ENCODE measurements around the gene KRT80. TPM values are rescaled to one million over a fixed set of nuclear protein-coding genes. Genes with fewer than 3 reads are reported as not detected.

The KRT80 gene
- total and polyA plus RNA-seq, 2 of the 13 experiments (the other 11 are each of a cell fraction or from before 2014, with no cell fraction given), result 0.27 to 0.53 TPM

DNA sequence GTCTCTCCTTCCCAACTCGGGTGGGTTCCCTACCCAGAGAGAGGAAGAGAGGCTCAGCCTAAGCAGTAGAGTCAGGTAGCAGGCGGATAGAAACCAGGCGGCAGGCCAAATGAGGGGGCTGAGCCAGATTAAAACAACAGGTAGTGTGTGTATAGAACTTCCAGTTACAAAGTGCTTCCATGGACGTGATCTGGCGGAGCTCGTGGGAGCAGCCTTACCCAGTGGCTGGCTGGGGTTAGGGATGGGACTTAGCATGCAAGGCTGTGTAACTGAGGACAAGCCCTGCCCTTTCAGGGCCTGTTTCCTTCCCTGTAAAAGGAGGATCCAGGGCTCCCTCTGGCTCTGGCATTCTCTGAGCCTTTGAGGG, 8.3 kb downstream of the KRT80 start (continued):
- TF ChIP-seq CREM (IDR thresholded peaks at IDR 0.05), result no peak
- TF ChIP-seq CREM (CRISPR knock-in tag; IDR thresholded peaks at IDR 0.05), result no peak
- TF ChIP-seq, protein P1, sequence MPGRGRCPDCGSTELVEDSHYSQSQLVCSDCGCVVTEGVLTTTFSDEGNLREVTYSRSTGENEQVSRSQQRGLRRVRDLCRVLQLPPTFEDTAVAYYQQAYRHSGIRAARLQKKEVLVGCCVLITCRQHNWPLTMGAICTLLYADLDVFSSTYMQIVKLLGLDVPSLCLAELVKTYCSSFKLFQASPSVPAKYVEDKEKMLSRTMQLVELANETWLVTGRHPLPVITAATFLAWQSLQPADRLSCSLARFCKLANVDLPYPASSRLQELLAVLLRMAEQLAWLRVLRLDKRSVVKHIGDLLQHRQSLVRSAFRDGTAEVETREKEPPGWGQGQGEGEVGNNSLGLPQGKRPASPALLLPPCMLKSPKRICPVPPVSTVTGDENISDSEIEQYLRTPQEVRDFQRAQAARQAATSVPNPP (CRISPR knock-in tag; IDR thresholded peaks at IDR 0.05), result no peak
- no peak for TF ChIP-seq ZNF572 (CRISPR knock-in tag; IDR thresholded peaks at IDR 0.05)
- TF ChIP-seq, protein P2, sequence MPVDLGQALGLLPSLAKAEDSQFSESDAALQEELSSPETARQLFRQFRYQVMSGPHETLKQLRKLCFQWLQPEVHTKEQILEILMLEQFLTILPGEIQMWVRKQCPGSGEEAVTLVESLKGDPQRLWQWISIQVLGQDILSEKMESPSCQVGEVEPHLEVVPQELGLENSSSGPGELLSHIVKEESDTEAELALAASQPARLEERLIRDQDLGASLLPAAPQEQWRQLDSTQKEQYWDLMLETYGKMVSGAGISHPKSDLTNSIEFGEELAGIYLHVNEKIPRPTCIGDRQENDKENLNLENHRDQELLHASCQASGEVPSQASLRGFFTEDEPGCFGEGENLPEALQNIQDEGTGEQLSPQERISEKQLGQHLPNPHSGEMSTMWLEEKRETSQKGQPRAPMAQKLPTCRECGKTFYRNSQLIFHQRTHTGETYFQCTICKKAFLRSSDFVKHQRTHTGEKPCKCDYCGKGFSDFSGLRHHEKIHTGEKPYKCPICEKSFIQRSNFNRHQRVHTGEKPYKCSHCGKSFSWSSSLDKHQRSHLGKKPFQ (CRISPR knock-in tag; IDR thresholded peaks at IDR 0.05; ENCODE audit: insufficient replicate concordance), result no peak
- TF ChIP-seq ZNF256 (CRISPR knock-in tag; conservative IDR thresholded peaks at IDR 0.05), result no peak
- TF ChIP-seq, protein P3, sequence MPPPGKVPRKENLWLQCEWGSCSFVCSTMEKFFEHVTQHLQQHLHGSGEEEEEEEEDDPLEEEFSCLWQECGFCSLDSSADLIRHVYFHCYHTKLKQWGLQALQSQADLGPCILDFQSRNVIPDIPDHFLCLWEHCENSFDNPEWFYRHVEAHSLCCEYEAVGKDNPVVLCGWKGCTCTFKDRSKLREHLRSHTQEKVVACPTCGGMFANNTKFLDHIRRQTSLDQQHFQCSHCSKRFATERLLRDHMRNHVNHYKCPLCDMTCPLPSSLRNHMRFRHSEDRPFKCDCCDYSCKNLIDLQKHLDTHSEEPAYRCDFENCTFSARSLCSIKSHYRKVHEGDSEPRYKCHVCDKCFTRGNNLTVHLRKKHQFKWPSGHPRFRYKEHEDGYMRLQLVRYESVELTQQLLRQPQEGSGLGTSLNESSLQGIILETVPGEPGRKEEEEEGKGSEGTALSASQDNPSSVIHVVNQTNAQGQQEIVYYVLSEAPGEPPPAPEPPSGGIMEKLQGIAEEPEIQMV (CRISPR knock-in tag; IDR thresholded peaks at IDR 0.05; ENCODE audit: low read depth), result no peak
- TF ChIP-seq, protein P4, sequence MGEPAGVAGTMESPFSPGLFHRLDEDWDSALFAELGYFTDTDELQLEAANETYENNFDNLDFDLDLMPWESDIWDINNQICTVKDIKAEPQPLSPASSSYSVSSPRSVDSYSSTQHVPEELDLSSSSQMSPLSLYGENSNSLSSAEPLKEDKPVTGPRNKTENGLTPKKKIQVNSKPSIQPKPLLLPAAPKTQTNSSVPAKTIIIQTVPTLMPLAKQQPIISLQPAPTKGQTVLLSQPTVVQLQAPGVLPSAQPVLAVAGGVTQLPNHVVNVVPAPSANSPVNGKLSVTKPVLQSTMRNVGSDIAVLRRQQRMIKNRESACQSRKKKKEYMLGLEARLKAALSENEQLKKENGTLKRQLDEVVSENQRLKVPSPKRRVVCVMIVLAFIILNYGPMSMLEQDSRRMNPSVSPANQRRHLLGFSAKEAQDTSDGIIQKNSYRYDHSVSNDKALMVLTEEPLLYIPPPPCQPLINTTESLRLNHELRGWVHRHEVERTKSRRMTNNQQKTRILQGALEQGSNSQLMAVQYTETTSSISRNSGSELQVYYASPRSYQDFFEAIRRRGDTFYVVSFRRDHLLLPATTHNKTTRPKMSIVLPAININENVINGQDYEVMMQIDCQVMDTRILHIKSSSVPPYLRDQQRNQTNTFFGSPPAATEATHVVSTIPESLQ (CRISPR knock-in tag; conservative IDR thresholded peaks at IDR 0.05), result no peak
- no peak for TF ChIP-seq HNRNPK (IDR thresholded peaks at IDR 0.05; ENCODE audit: low read depth, low read length, poor library complexity, severe bottlenecking)
